Dendritic cell treated with granulocyte-macrophage colony-stimulating factor and Interleukin-4, amounts not matched to agents 40 ng/mL and 50 ng/mL, for 4 days (primary cell): ENCODE results near the gene TNS3.

Experiments used
- H3K27ac Mint-ChIP-seq: one replicate; pipeline ENCODE4 v1.8.0; 2022; ENCODE audit warnings: mild to moderate bottlenecking, mixed read lengths
- H3K27me3 Mint-ChIP-seq: one replicate; pipeline ENCODE4 v1.8.0; 2022; ENCODE audit warnings: mild to moderate bottlenecking, mixed read lengths
- H3K36me3 Mint-ChIP-seq: one replicate; pipeline ENCODE4 v1.8.0; 2022; ENCODE audit warnings: low read depth, mixed read lengths
- H3K4me1 Mint-ChIP-seq: one replicate; pipeline ENCODE4 v1.8.0; 2022; ENCODE audit warnings: low read depth, mixed read lengths
- H3K4me3 Mint-ChIP-seq: one replicate; pipeline ENCODE4 v1.8.0; 2022; ENCODE audit warnings: mild to moderate bottlenecking, moderate library complexity, mixed read lengths
- H3K9me3 Mint-ChIP-seq: one replicate; pipeline ENCODE4 v1.8.0; 2022; ENCODE audit warnings: mixed read lengths
- intact Hi-C: fragments of 100-400 bp; cut with micrococcal nuclease; formaldehyde crosslinking; loops from one replicate; pipeline ENCODE4 v1.15.0; 2022

Gene TNS3

GRCh38 chr7:47424523-47424922 lies 157.4 kb downstream of the TNS3 start:
- Mint-ChIP-seq H3K36me3 (peaks cover 100% of the 10 kb centered on the region), H3K4me1 (peaks cover 12% of the 10 kb centered on the region), H3K9me3 (no peaks in the 10 kb centered on the region), H3K27ac (no peak overlapping the region), H3K4me3 (no peak overlapping the region), H3K27me3 (no peaks in the 10 kb centered on the region)
- intact Hi-C loops: no loop called here

- Mint-ChIP-seq H3K27ac (no peak overlapping the region), H3K27me3 (no peaks in the 10 kb centered on the region), H3K4me3 (no peak overlapping the region), H3K9me3 (no peaks in the 10 kb centered on the region), H3K36me3 (peaks cover 100% of the 10 kb centered on the region), H3K4me1 (peaks cover 12% of the 10 kb centered on the region)
- intact Hi-C loops: no loop called here
Measured at GRCh38 chr7:47423196-47423595, 158.7 kb downstream of the TNS3 start.

DNA sequence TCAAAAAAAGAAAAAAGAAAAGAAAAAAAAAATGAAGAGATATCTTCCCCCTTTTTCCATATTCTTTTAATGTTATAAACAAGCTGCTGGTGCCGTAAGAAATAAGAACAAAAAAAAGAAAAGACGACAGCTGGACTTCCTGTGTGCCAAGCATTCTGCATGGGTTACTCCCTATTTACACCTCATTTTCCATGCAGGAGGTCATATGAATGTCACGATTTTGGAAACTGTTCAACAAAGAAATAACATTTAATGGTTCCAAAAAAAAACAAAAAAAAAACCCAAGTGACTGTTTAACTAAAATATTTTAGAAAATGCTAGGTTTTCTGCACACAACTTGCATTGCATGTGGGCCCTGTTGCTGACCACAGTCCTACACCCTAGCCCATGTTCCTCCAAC lies 159.3 kb downstream of the TNS3 start:
- Mint-ChIP-seq H3K27ac (no peak overlapping the region), H3K4me3 (no peak overlapping the region), H3K9me3 (no peaks in the 10 kb centered on the region), H3K36me3 (peaks cover 100% of the 10 kb centered on the region), H3K4me1 (peaks cover 12% of the 10 kb centered on the region), H3K27me3 (no peaks in the 10 kb centered on the region)
- intact Hi-C loops: no loop called here

DNA sequence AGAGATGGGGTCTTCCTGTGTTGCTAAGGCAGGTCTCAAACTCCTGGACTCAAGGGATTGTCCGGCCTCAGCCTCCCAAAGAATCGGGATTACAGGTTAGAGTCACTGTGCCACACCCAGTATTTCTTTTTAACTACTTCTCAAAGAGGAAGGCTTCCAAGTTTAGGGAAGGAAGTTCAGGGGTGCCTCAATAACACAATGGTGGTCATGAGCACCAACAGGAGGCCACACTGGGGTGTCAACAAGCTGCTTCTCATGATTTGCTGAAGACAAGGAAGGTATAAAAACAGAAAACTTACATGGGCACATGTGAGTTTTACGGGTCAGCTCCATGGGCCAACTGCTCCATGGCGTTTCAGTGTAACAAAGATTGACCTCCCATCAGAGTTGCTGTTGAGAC lies 160.5 kb downstream of the TNS3 start:
- intact Hi-C loops: no loop called here

GRCh38 chr7:47420122-47420780 lies 161.7 kb downstream of the TNS3 start:
- H3K4me3 Mint-ChIP-seq: no peak overlapping the region
- H3K27me3 Mint-ChIP-seq: no peaks in the 10 kb centered on the region
- no peaks in the 10 kb centered on the region for H3K9me3 Mint-ChIP-seq
- H3K36me3 Mint-ChIP-seq: peaks cover 100% of the 10 kb centered on the region
- intact Hi-C loops: no loop called here
- peaks cover 12% of the 10 kb centered on the region for H3K4me1 Mint-ChIP-seq
- no peak overlapping the region for H3K27ac Mint-ChIP-seq

More for the DNA sequence above, 160.5 kb downstream of the TNS3 start:
- peaks cover 12% of the 10 kb centered on the region for H3K4me1 Mint-ChIP-seq
- H3K27ac Mint-ChIP-seq: no peak overlapping the region
- no peaks in the 10 kb centered on the region for H3K27me3 Mint-ChIP-seq
- peaks cover 100% of the 10 kb centered on the region for H3K36me3 Mint-ChIP-seq
- no peak overlapping the region for H3K4me3 Mint-ChIP-seq
- no peaks in the 10 kb centered on the region for H3K9me3 Mint-ChIP-seq

- Mint-ChIP-seq H3K9me3 (no peaks in the 10 kb centered on the region), H3K36me3 (peaks cover 100% of the 10 kb centered on the region), H3K4me3 (no peak overlapping the region), H3K27me3 (no peaks in the 10 kb centered on the region), H3K27ac (no peak overlapping the region), H3K4me1 (peaks cover 12% of the 10 kb centered on the region)
- intact Hi-C loops: no loop called here
Measured at GRCh38 chr7:47419471-47419870, 162.4 kb downstream of the TNS3 start.

GRCh38 chr7:47418601-47419309 lies 163.2 kb downstream of the TNS3 start:
- no peaks in the 10 kb centered on the region for H3K27me3 Mint-ChIP-seq
- H3K9me3 Mint-ChIP-seq: no peaks in the 10 kb centered on the region
- peaks cover 100% of the 10 kb centered on the region for H3K36me3 Mint-ChIP-seq
- intact Hi-C loops: no loop called here
- H3K4me3 Mint-ChIP-seq: no peak overlapping the region
- no peak overlapping the region for H3K27ac Mint-ChIP-seq
- peaks cover 12% of the 10 kb centered on the region for H3K4me1 Mint-ChIP-seq

GRCh38 chr7:47416492-47417480 lies 165.1 kb downstream of the TNS3 start:
- no peak overlapping the region for H3K27ac Mint-ChIP-seq
- intact Hi-C loops: no loop called here

GRCh38 chr7:47415318-47416212 lies 166.3 kb downstream of the TNS3 start:
- Mint-ChIP-seq H3K36me3 (peaks cover 99% of the 10 kb centered on the region), H3K4me3 (no peak overlapping the region), H3K9me3 (no peaks in the 10 kb centered on the region), H3K4me1 (no peaks in the 10 kb centered on the region), H3K27me3 (no peaks in the 10 kb centered on the region), H3K27ac (no peak overlapping the region)
- intact Hi-C loops: no loop called here

More at GRCh38 chr7:47416492-47417480, 165.1 kb downstream of the TNS3 start:
- Mint-ChIP-seq H3K4me1 (peaks cover 5% of the 10 kb centered on the region), H3K9me3 (no peaks in the 10 kb centered on the region), H3K36me3 (peaks cover 100% of the 10 kb centered on the region), H3K4me3 (no peak overlapping the region), H3K27me3 (no peaks in the 10 kb centered on the region)

DNA sequence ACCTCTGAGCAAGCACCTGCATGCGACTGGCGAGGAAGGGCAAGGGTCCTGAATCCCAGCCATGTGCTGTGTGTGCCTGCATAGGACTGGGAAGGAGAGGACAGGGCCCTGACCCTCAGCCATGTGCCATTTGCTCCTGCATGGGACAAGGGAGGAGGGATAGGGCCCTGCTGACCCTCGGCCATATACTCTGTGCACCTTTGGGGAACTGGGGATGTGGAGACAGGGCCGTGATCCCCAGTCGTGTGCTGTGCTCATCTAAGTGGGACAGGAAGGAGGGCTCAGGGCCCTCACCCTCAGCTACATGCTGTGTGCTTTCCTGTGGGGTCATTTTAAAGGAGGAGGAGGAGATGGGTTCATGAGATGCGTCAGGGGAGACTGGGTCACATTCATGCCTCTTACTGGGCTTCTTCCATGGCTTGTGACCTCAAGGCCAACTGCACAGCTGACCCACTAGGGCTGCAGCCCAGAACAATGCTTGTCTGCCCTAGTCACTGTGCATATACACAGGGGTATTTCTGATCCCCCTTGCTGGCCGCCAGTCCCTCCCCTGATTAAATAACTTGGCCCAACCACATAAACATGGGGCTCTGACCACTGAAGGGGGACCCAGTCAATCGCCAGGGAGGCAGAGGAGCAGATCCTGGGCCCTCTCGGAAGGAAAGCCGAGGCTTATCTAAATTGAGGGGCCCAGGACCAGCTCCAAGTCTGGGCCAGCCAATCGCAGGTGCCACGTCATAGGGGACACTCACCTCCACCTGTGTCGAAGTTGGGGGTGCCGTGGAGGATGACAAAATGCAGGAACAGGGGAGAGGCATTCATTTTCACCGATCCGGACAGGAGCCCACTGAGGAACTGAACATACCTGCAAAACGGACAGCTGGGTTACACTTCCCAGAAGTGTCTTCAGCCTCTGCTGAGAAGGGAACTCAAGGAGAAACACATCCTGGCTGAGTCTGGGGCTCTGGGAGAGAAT lies 167.3 kb downstream of the TNS3 start:
- no peak overlapping the region for H3K4me3 Mint-ChIP-seq
- no peaks in the 10 kb centered on the region for H3K9me3 Mint-ChIP-seq
- intact Hi-C loops: no loop called here
- no peaks in the 10 kb centered on the region for H3K27me3 Mint-ChIP-seq
- H3K4me1 Mint-ChIP-seq: no peaks in the 10 kb centered on the region
- no peak overlapping the region for H3K27ac Mint-ChIP-seq
- peaks cover 99% of the 10 kb centered on the region for H3K36me3 Mint-ChIP-seq

- Mint-ChIP-seq H3K27me3 (no peaks in the 10 kb centered on the region), H3K36me3 (peaks cover 99% of the 10 kb centered on the region), H3K9me3 (no peaks in the 10 kb centered on the region), H3K27ac (no peak overlapping the region), H3K4me1 (no peaks in the 10 kb centered on the region), H3K4me3 (no peak overlapping the region)
- intact Hi-C loops: no loop called here
Measured at GRCh38 chr7:47413526-47414341, 168.2 kb downstream of the TNS3 start.

DNA sequence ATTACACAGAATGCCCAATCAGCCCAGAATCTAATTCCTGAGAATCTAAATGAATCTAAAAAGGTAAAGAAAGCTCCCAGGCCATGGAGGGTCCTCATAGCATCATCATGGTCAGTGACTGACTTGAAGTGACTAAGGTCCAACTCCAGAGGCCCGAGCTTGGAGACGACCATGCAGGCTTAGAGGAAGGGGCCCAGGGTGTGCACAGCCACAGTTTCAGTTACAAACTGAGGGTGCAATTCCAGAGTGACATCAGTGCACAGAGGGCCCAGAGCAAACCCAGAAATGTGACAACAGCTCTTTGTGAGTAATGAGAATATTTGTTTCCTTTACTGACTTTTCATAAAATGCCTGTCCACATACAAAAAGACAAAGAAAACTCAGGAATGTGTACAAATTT lies 170.0 kb downstream of the TNS3 start:
- H3K36me3 Mint-ChIP-seq: peaks cover 99% of the 10 kb centered on the region
- H3K4me3 Mint-ChIP-seq: no peak overlapping the region
- no peak overlapping the region for H3K27ac Mint-ChIP-seq
- no peaks in the 10 kb centered on the region for H3K4me1 Mint-ChIP-seq
- intact Hi-C loops: no loop called here
- H3K27me3 Mint-ChIP-seq: no peaks in the 10 kb centered on the region
- H3K9me3 Mint-ChIP-seq: no peaks in the 10 kb centered on the region
